PFSK-1 (cell line): ENCODE measurements around the gene IL22.

Experiments used
- FOXP2 ChIP-seq: optimal IDR thresholded peaks from 2 replicates; pipeline ENCODE3; 2011; ENCODE audit warnings: borderline replicate concordance, control low read depth, inconsistent platforms; ENCODE audit not compliant: insufficient read depth; ENCODE audit errors: extremely low read length, extremely low read depth
- POLR2AphosphoS5 ChIP-seq: IDR thresholded peaks from 2 replicates; pipeline ENCODE4 v1.6.1; 2012; ENCODE audit warnings: low read depth, mild to moderate bottlenecking, control low read depth, low read length, moderate library complexity
- REST ChIP-seq, 2 experiments: IDR thresholded peaks; 2 replicates each; pipeline versions ENCODE4 v1.6.1 to v1.8.0; 2011 to 2012; ENCODE audit warnings: low read depth in 2 of 2, low read length in 2 of 2, control low read depth in 1 of 2, inconsistent platforms in 1 of 2, mild to moderate bottlenecking in 1 of 2, moderate library complexity in 1 of 2; ENCODE audit not compliant: insufficient read depth in 1 of 2
- SIN3A ChIP-seq: IDR thresholded peaks from 2 replicates; pipeline ENCODE4 v1.6.1; 2012; ENCODE audit warnings: mild to moderate bottlenecking, low read length, moderate library complexity, borderline replicate concordance; ENCODE audit not compliant: insufficient read depth
- TAF1 ChIP-seq: IDR thresholded peaks from 2 replicates; pipeline ENCODE4 v1.6.1; 2012; ENCODE audit warnings: low read length, control low read depth, borderline replicate concordance; ENCODE audit not compliant: insufficient read depth

Gene IL22

DNA sequence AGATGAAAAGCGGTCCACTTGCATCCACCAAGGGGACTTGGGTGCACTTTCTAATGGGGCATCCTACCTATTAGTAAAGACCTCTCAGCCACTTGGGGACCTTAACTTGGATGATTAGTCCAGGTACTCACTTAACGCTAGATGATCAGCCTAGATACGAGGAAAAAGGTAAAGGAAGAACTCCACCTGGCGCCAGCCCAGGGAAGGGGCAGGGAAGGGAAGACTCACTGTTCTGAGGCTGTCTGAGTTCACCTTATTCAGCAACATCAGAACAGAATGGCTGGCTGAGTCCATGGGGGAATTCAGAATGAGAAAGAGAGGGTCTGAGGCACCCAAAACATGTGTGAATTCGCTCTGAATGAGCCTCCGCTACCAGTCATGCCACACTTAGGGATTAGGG lies 7.1 kb downstream of the IL22 start:
- TF ChIP-seq POLR2AphosphoS5 (no peak), REST (IDR thresholded peaks at IDR 0.05; ENCODE audit: insufficient read depth in 1 of 2, low read depth in 2 of 2, low read length in 2 of 2) (no peak), SIN3A (no peak), TAF1 (no peak), FOXP2 (no peak)

DNA sequence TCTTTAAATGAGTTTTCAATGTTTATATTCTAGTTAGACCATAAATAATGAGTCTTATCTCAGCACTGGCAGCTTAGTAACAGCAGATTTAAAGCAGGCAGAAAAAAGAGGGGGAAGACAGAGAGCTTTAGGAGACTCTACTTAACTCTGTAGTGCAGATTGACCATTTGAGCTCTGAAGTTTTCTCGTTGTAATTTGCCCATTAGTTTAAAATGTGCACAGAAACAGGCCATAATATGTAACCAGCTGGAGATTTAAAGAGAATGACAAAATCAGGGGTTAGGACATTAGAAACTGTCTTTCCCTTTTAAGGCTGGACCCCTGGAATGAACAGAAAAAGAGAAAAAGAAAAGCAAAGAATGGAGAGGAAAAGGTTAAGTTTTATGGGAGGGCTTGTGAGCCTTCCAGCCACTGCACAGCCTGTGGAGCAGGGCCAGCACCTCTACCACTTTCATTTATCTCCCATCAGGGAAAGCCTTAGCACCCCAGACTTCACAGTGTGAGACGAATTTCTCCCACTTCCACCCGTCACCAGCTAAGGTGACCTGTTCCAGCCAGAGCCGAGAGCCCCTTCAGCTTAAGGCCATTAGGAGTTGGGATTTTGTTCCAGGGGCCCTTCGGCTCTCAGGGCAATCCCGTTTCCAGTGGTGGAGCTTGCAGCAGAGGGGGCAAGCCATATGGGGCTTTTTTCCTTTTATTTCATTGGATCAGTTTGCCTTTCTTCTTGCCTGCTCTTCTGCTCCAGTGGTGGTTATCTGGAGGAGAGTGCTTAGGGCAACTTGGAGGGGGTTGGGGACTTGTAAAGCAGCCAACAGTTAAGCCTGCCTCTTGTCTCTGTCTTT lies 8.0 kb downstream of the IL22 start:
- TF ChIP-seq REST (IDR thresholded peaks at IDR 0.05; ENCODE audit: insufficient read depth in 1 of 2, low read depth in 2 of 2, low read length in 2 of 2) (no peak), FOXP2 (no peak), POLR2AphosphoS5 (no peak), TAF1 (no peak), SIN3A (no peak)

DNA sequence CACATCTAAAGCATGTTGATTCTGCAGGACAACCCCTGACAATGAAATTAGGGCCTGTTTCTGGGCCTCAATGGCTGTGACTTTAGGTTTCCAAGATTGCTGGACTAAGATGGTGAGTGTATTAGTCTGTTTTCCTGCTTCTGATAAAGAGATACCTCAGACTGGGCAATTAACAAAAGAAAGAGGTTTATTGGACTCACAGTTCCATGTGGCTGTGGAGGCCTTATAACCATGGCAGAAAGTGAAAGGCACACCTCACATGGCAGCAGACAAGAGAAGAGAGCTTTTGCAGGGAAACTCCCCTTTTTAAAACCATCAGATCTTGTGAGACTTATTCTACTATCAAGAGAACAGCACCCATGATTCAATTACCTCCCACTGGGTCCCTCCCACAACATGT lies 10.6 kb downstream of the IL22 start:
- TF ChIP-seq FOXP2: no peak
- TF ChIP-seq SIN3A: no peak
- no peak for TF ChIP-seq TAF1
- TF ChIP-seq POLR2AphosphoS5: no peak
- TF ChIP-seq REST (IDR thresholded peaks at IDR 0.05; ENCODE audit: insufficient read depth in 1 of 2, low read depth in 2 of 2, low read length in 2 of 2): no peak

GRCh38 chr12:68240975-68241374 lies 12.4 kb downstream of the IL22 start:
- TF ChIP-seq REST (IDR thresholded peaks at IDR 0.05; ENCODE audit: insufficient read depth in 1 of 2, low read depth in 2 of 2, low read length in 2 of 2): no peak
- no peak for TF ChIP-seq POLR2AphosphoS5
- no peak for TF ChIP-seq TAF1
- no peak for TF ChIP-seq SIN3A
- TF ChIP-seq FOXP2: no peak

DNA sequence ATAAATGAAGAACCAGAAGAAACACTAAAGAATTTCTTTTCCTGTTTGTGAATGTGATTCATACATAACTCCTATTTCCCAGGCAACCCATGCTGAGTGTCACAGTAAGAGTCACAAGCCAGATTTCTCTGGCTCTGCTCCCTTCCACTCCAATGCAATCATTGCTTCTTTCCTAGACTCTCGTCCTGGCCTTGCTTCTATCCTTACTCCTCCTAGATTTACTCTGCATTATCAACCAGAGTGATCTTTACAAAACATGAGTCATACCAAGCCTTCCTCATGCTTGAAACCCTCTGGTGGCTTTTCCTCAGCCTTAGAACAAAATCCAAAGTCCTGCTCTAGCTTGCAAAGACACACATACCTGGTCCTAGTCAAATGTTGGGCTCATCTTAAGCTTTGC lies 13.3 kb downstream of the IL22 start:
- TF ChIP-seq POLR2AphosphoS5 (0 out of 2 replicates have a peak, but pooled peaks have one; percentile 23), FOXP2 (no peak), REST (IDR thresholded peaks at IDR 0.05; ENCODE audit: insufficient read depth in 1 of 2, low read depth in 2 of 2, low read length in 2 of 2) (no peak; a peak in 1 of 4 replicates), SIN3A (peak; percentile 79; the same call in 1 of the 2 replicates), TAF1 (0 out of 2 replicates have a peak, but pooled peaks have one; percentile 45)
